Posterior vena cava (tissue), 2 donors: Measurements from ENCODE around the gene KDM1A. TPM values are rescaled to one million over a fixed set of nuclear protein-coding genes. Genes with fewer than 3 reads are reported as not detected.

Experiments used
- DNase-seq: peaks from one replicate; pipeline ENCODE4 v3.0.0-alpha.2; 2020; ENCODE audit warnings: low spot score
- intact Hi-C, 2 donors: fragments of 100-400 bp; cut with DNase I; formaldehyde crosslinking; loops; one replicate each; pipeline versions ENCODE4 v1.14.1 to v1.14.2; 2022 to 2023
- microRNA-seq, 2 donors: library from miRNA; unstranded; fragments of <30 nt; microRNA quantifications; one replicate each; pipeline ENCODE4 v1.2.0, GENCODE V29; 2020 to 2021; ENCODE audit warnings: borderline microRNAs expressed in 2 of 2
- total RNA-seq, 2 donors: library from RNA; stranded (reverse); fragmentation: NEBNext Ultra II Directional; extraction: Animal tissue kit (Norgen Biotek cat#: 25700); gene quantifications; one replicate each; pipeline ENCODE4 v1.2.1, GENCODE V29; 2021
- donor health status: DM: yes; HTN: yes; CAD: no.
- donor health status: DM: yes; HTN: yes; CAD: no.

Gene KDM1A
- total RNA-seq, 2 donors from 2014 or later, result 31.1 to 34.0 TPM

DNA sequence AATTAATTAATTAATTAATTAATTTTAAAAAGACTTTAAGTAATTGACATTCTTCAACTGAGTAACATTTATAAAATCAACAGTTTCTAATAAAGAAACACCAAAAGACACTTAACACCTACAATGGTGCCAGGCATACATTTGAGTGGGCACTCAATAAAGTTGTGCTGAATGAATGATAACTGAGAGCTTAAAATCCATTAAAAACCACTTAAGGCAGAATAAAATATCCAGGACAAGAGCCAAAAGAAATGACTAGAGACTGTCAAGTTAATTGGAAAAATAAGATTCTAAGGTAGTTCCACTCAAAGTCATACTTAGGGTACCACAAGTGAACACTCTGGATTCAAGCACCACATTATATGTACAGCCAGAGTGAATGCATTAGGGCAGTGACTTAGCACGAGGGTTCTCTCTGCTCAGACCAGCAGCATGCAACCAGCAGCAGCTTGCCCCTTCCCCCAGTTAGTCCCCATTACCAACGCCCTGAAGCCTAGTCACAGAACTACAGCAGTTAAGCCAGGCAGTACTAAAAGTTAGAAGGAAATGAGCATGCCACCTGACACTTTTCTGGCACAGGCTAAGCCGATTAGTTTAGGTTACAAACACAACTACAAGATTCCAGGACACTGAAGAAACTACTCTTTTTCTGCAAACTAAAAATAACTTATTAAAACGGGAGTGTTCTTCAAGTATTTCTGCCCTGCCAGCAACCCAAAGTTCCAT lies 102.9 kb downstream of the KDM1A start:
- DNase-seq, result no peak
- intact Hi-C loops, result no loop called here

- intact Hi-C loops, result no loop called here
Measured at GRCh38 chr1:23122796-23123195, 103.5 kb downstream of the KDM1A start.

DNA sequence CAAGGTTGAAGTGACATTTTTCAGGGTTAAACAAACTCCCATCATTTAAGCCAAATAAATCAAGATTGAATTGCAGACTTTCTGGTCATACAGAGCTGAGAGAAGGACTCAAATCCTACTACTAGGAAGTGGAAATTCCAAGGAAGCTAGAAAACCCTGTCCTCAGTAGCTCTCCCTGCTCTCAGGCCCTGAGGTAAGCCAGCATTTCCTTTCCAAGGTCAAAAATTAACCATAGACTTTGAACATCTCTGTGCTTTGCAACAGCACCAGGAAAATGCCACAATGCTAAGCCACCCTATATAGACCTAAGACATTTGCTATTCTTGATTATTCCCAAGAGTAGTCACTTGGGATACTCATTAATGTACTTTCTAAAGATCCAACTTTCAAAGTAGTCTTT lies 104.3 kb downstream of the KDM1A start:
- DNase-seq, result no peak
- intact Hi-C loops, result no loop called here

More at GRCh38 chr1:23122796-23123195, 103.5 kb downstream of the KDM1A start:
- no peak for DNase-seq

DNA sequence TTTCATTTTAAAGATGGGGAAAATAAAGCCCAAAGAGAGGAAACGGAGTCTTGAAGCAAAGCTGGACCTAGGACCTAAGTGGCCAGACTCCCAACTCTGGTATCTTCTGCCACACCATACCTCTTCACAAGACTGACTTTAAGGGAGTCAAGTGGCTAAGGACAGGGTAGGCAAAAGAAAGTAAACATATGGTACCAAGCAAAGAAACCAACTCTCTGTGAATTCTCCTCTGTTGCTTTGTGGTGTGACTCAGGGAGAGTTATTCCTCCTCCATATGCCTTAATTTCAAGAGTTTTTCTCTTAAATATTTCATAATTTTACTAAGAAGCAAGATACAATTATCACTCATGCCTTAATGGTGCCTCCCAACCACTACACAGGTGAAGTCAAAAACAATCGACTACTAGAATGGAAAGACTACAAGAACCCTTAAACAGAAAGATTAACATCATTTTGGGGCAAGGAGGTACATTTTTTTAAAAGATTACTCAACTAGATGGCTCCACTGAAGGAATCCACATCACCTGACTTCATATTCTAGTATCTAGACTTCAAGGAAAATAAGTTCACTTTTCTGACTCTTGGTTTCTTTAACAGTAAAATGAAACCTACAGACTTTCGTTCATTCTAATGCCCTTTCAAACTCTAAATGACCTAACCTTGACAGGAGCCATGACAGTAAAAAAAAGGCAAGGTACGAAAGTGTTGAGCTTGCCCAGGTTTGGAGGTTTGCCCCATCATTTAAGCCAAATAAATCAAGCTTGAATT lies 105.2 kb downstream of the KDM1A start:
- DNase-seq, result no peak
- intact Hi-C loops, result no loop called here

DNA sequence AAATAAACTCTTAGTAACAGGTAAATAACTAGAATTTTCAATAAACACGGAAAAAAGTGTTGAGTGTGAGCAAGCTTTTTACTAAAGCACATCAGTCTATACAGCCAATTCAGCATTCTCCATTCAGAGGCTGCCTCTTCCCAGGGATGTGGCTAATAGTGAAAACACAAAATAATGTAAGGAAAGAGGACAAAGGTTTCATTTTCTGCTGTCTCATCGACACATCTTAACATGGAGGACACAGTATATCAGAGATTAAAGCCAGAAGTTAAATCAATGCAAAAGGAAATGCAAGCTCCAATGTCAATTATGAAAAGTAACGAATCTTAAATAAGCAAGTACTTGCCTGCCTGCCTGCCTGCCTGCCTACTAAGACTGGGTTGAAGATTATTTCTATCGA lies 106.2 kb downstream of the KDM1A start:
- DNase-seq, result no peak
- intact Hi-C loops, result no loop called here

DNA sequence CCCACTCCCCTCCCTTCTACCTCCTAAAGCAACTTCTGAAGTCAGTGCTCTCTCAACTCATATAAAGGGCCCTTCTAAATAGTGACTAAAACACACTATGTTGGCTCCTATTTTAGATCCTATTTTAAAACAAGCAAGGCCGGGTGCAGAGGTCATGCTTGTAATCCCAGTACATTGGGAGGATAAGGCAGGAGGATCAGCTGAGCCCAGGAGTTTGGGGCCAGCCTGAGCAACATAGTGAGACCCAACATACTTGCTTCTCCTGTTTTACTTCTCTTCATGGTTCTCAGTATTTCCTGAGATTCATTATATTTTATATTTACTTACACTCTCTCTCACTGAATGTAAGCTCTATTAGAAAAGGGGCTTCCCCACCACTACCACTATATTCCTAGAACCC lies 106.9 kb downstream of the KDM1A start:
- DNase-seq, result no peak
- intact Hi-C loops, result no loop called here

DNA sequence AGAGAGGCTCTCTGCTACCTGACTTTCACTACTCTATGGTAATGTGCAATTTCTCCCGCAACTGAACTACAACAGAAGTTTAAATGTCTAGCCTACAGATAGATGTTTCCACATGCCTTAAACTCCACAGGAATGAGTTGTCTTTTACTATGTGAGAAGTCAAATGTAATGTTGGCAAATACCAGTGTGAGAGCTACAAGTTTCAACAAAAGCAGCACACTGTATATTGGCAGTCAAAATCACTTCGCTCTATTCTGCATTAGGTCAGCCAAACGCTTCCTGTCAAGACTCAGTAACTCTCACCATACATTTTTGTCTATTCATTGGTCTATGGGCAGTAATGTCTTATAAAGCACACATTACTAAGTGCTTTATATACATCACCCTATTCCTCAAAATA lies 107.5 kb downstream of the KDM1A start:
- DNase-seq, result no peak
- intact Hi-C loops, result no loop called here

DNA sequence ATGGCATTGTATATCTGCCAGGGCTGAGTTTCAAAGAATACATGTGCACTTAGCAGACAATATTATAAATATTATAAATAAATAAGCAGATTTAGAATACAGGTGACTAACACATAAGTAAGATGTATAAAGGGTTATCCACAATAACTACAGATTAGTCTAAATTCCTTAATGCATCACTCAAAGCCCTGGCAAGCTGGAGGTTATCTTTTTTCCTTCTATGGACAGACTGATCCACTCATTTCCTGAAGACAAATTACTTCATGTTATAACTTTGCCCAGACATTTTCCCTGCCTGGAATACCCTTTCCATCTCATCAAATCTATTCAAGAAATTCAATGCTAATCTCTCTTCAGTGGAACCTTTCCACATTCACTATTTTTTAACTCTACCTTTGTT lies 110.6 kb downstream of the KDM1A start:
- no peak for DNase-seq
- intact Hi-C loops, result no loop called here

DNA sequence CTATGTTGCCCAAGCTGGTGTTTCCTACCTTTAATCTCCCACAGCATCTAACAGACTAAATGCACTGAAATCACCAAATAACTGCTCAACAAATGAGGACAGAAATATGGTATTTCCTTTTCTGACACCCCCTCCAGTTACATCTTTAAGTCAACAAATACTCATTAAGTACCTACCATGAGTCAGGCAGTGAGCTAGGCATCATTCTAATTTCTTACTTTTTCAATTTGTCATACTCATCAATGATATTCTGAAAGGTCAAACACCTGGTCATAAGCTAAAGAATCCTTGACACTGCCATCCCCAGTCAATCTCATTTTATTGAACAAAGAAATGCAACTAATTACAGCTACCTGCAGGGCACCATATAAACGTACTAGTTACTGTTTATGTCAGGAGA lies 112.8 kb downstream of the KDM1A start:
- no peak for DNase-seq
- intact Hi-C loops, result no loop called here

Small RNA genes lying within 50 kb of the gene (microRNA-seq; reads per million reads assigned to microRNA genes)
- gene MIR3115, result 0.26 to 1.9 reads per million in 2 donors
- gene MIR4419A, result 0 reads per million in 2 donors

Other genes starting within 250 kb of the KDM1A start
- not detected for gene LACTBL1, start 46.6 kb upstream of the KDM1A start, total RNA-seq
- gene TEX46, start 3.6 kb upstream of the KDM1A start, total RNA-seq, result not detected
- 10 to 100 TPM; 31.9 to 35.4 TPM for gene LUZP1, start 149.4 kb downstream of the KDM1A start, total RNA-seq
- not detected for gene HTR1D, start 198.0 kb downstream of the KDM1A start, total RNA-seq